ENCODE data around the gene LTK. TPM values are rescaled to one million over a fixed set of nuclear protein-coding genes. Genes with fewer than 3 reads are reported as not detected.

The LTK gene
- total RNA-seq, 4 donors from 2014 or later = 0.16 to 0.54 (median 0.19) TPM; not detected in 1

- no peaks in the 10 kb centered on the region for H3K9me3 ChIP-seq
- ATAC-seq = peak; percentile 13
- TF ChIP-seq CTCF (IDR thresholded peaks at IDR 0.05) (peak in 3 of 4 experiments; percentile 37 to 80 (median 55)), EP300 (IDR thresholded peaks at IDR 0.05) (no peak), POLR2AphosphoS5 (IDR thresholded peaks at IDR 0.05) (no peak), POLR2A (IDR thresholded peaks at IDR 0.05) (no peak)
- 21 to 80% methylated on average over 1 to 6 of the region's 7 CpGs for WGBS, 2 donors (ENCODE audit: low coverage in 1 of 2)
- H3K4me1 ChIP-seq = peaks cover 0 to 46% (median 10%) of the 10 kb centered on the region in 3 donors
- H3K4me3 ChIP-seq = peak overlapping the region; percentile 49 to 84
- no peaks in the 10 kb centered on the region for H3K27me3 ChIP-seq
- peak overlapping the region in 3 of 4 donors; percentile 68 to 82 (median 77) for H3K27ac ChIP-seq
- H3K36me3 ChIP-seq = no peaks in the 10 kb centered on the region
Observed at GRCh38 chr15:41557673-41558399, 44.2 kb upstream of the LTK start.

GRCh38 chr15:41556677-41557076, 43.0 kb upstream of the LTK start:
- H3K4me3 ChIP-seq = no peak overlapping the region
- H3K9me3 ChIP-seq = no peaks in the 10 kb centered on the region
- H3K36me3 ChIP-seq = no peaks in the 10 kb centered on the region
- H3K4me1 ChIP-seq = peaks cover 0 to 35% (median 10%) of the 10 kb centered on the region in 3 donors
- WGBS, 2 donors (ENCODE audit: low coverage in 1 of 2) = 77% methylated on average over 2 of the region's 5 CpGs; no CpG with 5 or more reads in 1 of the 2 donors
- no peak overlapping the region for H3K27ac ChIP-seq
- no peak for ATAC-seq
- TF ChIP-seq EP300 (IDR thresholded peaks at IDR 0.05) (no peak), POLR2AphosphoS5 (IDR thresholded peaks at IDR 0.05) (no peak), CTCF (IDR thresholded peaks at IDR 0.05) (no peak), POLR2A (IDR thresholded peaks at IDR 0.05) (no peak)
- no peaks in the 10 kb centered on the region for H3K27me3 ChIP-seq

GRCh38 chr15:41554915-41555314, 41.3 kb upstream of the LTK start:
- no peaks in the 10 kb centered on the region for H3K9me3 ChIP-seq
- 85 to 86% methylated on average over 2 to 3 of the region's 3 CpGs for WGBS, 2 donors (ENCODE audit: low coverage in 1 of 2)
- no peak for ATAC-seq

GRCh38 chr15:41554343-41554742, 40.7 kb upstream of the LTK start:
- ATAC-seq = no peak

More at GRCh38 chr15:41554915-41555314, 41.3 kb upstream of the LTK start:
- Histone ChIP-seq H3K27ac (no peak overlapping the region), H3K36me3 (no peaks in the 10 kb centered on the region), H3K27me3 (no peaks in the 10 kb centered on the region), H3K4me3 (no peak overlapping the region), H3K4me1 (peaks cover 0 to 20% (median 10%) of the 10 kb centered on the region in 3 donors)
- TF ChIP-seq POLR2AphosphoS5 (IDR thresholded peaks at IDR 0.05) (no peak), CTCF (IDR thresholded peaks at IDR 0.05) (no peak), POLR2A (IDR thresholded peaks at IDR 0.05) (no peak), EP300 (IDR thresholded peaks at IDR 0.05) (no peak)

More at GRCh38 chr15:41554343-41554742, 40.7 kb upstream of the LTK start:
- H3K4me1 ChIP-seq = peaks cover 0 to 14% (median 10%) of the 10 kb centered on the region in 3 donors
- no peak overlapping the region for H3K27ac ChIP-seq
- no peaks in the 10 kb centered on the region for H3K36me3 ChIP-seq
- no peak overlapping the region for H3K4me3 ChIP-seq
- H3K27me3 ChIP-seq = no peaks in the 10 kb centered on the region
- 87 to 100% methylated on average over 1 to 3 of the region's 5 CpGs for WGBS, 2 donors (ENCODE audit: low coverage in 1 of 2)
- TF ChIP-seq POLR2AphosphoS5 (IDR thresholded peaks at IDR 0.05) (no peak), CTCF (IDR thresholded peaks at IDR 0.05) (no peak), POLR2A (IDR thresholded peaks at IDR 0.05) (no peak), EP300 (IDR thresholded peaks at IDR 0.05) (no peak)
- no peaks in the 10 kb centered on the region for H3K9me3 ChIP-seq

All from gastroesophageal sphincter (tissue), 4 donors.